HG03432 (cell line): ENCODE results near the gene MT1F.
A peak's percentile ranks its signal among the peaks of the same experiment; 100 is the strongest.
"Not testable (repeated sequence)": the region's sequence is repeated elsewhere in the genome, so short reads cannot be mapped to it uniquely, and the experiment has no call there.

Experiments
- ATAC-seq: cut with Tn5 transposase; IDR thresholded peaks from one replicate; pipeline ENCODE4 v1.9.1; 2021; ENCODE audit warnings: mild to moderate bottlenecking, moderate library complexity; ENCODE audit not compliant: unreplicated experiment

MT1F gene

GRCh38 chr16:56670620-56670934, 12.8 kb downstream of the MT1F start:
- no peak for ATAC-seq

- ATAC-seq, result not testable (repeated sequence)
These were observed 13.9 kb downstream of the MT1F start for GRCh38 chr16:56671691-56672090.

- not testable (repeated sequence) for ATAC-seq
These were observed 14.4 kb downstream of the MT1F start for GRCh38 chr16:56672171-56672570.

- ATAC-seq, result no peak
These were observed 15.2 kb downstream of the MT1F start for GRCh38 chr16:56672761-56673536.

- no peak for ATAC-seq
These were observed 16.2 kb downstream of the MT1F start for GRCh38 chr16:56673921-56674320.

GRCh38 chr16:56674570-56674969, 16.8 kb downstream of the MT1F start:
- not testable (repeated sequence) for ATAC-seq

- ATAC-seq, result no peak
These were observed 18.0 kb downstream of the MT1F start for GRCh38 chr16:56675685-56676210.

- no peak for ATAC-seq
These were observed 19.7 kb downstream of the MT1F start for GRCh38 chr16:56677474-56677873.

GRCh38 chr16:56679078-56679730, 21.4 kb downstream of the MT1F start:
- ATAC-seq, result no peak

- ATAC-seq, result no peak
These were observed 22.1 kb downstream of the MT1F start for GRCh38 chr16:56679818-56680217.

- ATAC-seq, result peak; percentile 100
These were observed 24.4 kb downstream of the MT1F start, which contains the start of gene MT1X for GRCh38 chr16:56681939-56682702. TSS of gene MT1X (plus strand) at chr16:56682470. CDS start at chr16:56682541, 71 bp downstream.

- no peak for ATAC-seq
These were observed 25.1 kb downstream of the MT1F start for GRCh38 chr16:56682703-56683397.

- ATAC-seq, result no peak
These were observed 25.8 kb downstream of the MT1F start for GRCh38 chr16:56683424-56684172.

- no peak for ATAC-seq
These were observed 26.6 kb downstream of the MT1F start for GRCh38 chr16:56684256-56684925.

- no peak for ATAC-seq
These were observed 27.3 kb downstream of the MT1F start for GRCh38 chr16:56684926-56685590.

GRCh38 chr16:56686758-56687157, 29.0 kb downstream of the MT1F start:
- no peak for ATAC-seq

- no peak for ATAC-seq
These were observed 31.0 kb downstream of the MT1F start for GRCh38 chr16:56688762-56689161.

GRCh38 chr16:56689171-56689570, 31.4 kb downstream of the MT1F start:
- no peak for ATAC-seq
